UCSD-AML1 (cell line): ENCODE data around the gene ERBB3.

ENCODE experiments used
- DNase-seq: peaks from one replicate; lab custom pipeline; 2025; ENCODE audit not compliant: unreplicated experiment; lab: John Stamatoyannopoulos, UW

ERBB3 gene

DNA sequence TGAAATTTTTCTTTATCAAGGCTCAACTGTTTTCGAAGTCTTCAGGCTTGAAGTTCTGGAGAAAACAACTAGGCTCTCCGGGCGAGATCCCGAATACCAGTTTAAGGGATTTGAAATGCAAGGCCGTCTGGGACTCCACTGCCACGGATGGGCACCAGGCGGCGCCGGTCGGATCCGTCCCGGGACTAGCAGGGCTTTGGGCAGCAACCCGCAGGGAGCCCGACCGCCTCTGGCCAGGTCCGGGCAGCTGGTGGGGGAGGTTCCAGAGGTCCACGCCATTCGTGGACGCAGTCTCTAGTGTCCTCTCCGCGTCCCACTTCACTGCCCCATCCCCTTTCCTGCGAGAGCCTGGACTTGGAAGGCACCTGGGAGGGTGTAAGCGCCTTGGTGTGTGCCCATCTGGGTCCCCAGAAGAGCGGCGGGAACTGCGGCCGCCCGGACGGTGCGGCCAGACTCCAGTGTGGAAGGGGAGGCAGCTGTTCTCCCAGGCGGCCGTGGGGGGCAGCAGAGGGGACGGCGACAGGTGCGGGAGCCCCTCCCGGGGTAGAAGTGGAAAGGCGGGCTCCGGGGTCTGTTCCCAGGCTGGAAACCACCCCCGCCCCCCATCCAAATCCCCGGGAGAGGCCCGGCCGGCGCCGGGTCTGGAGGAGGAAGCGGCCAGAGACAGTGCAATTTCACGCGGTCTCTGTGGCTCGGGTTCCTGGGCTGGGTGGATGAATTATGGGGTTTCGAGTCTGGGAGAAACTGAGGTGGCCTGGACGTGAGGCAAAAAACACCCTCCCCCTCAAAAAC, 838 bp upstream of the ERBB3 start:
- DNase-seq: peak; percentile 81

DNA sequence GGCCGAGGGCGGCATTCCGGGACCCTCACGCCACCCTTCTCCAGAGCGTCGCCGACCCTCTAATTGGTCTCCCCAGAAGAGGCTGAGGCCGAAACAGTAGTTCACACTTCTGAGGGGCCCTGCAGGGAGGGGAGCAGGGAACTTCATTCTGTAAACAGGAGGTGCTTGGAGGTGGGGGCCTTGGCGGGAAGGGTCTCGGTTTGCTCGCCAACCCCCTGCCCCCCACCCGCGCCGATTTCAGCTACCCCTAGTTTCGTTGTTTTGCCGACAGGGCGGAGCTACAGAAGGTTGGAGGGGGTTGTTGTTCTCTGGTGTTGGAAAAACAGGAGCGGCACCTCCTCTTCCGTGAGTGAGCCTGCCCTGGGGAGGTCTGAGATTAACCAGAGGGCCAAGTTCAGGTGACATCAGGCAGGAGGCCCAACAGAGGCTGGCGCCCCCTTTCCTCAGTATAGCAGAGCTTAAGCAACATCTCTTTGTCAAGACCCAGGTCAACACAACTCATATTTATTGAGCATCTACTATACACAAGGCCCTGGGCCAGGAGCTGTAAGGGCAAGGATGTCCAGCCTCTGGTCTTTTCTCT, 682 bp downstream of the ERBB3 start:
- no peak for DNase-seq

DNA sequence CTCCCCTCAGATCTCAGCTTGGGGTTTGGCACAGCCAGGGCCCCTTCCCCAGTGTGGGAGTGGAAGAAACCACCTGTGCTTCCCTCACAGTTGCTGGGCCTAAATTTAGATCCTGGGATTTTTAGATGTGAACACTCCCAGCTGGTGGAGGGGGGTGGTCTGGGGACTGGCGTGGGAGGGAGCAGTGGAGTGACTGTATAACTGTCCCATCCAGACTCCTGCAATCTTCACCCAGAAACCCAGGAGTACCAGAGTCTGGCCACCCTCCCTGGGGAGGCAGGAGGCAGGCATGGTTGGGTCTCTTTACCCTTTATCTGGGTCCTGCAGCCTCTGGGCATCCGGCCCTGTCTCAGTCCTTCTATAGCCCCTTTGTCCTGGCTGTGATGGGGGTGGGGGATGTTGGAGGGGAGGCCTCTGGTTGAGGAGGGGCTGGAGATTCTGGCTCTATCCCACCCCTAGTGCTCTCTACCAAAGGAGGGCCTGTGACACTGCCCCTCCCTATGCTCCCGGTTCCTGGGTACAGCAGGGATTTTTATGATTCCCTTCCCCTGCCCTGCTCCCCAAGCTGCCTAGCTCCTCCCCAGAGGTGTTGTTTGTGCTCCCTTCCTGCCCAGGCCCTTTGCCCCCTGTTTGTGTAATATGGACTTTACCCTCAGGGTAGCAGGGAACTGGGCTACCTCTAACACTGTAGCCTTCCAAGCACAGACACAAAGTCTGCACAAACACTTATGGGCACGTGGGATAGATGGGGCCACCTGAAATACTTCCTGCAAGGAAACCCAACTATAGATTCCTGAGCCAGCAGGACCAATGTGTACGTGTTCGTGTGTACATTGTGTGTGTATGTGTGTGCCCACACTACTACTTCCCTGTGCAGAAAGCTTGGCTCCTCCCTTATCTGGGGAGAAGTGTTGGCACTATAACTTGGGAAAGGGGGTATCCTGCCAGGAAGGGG, 1.7 kb downstream of the ERBB3 start:
- no peak for DNase-seq

DNA sequence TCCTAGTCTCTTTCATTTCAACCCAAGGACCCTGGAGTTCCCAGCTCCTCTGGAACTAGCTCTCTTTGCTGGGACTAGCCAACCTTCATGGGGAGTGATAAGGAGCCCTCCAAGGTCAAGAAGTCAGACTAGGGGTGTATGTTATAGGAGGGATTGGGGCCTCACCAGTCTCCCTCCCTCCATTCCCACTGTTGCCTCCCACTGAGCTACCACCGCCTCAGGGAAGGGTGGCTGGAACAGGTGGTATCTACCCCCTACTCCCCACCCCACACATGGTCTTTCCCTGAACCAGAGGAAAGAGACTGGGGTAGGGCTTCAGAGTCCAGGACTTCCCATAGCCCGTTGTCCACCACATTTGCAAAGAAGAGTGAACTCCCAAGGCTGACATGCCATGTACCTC, 2.4 kb downstream of the ERBB3 start:
- no peak for DNase-seq

DNA sequence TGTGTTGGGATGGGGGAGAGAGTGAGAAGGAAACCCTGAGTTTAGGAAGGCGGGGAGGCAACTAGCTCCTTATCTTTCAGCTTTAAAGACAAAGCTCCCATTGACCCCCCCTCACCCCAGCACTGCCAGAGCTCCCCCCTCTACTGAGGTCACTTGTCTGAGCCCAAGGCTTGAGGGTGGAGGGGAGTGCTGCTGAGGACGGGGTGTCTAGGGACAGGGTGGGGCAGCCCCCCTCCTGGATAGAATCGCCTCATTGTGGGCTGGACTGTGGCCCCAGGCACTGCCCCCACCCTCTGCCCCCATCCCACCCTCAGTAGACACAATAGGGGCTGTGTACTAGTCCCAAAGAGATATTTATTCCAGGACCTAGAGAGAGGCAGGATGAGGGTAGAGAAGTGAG, 3.0 kb downstream of the ERBB3 start:
- no peak for DNase-seq

DNA sequence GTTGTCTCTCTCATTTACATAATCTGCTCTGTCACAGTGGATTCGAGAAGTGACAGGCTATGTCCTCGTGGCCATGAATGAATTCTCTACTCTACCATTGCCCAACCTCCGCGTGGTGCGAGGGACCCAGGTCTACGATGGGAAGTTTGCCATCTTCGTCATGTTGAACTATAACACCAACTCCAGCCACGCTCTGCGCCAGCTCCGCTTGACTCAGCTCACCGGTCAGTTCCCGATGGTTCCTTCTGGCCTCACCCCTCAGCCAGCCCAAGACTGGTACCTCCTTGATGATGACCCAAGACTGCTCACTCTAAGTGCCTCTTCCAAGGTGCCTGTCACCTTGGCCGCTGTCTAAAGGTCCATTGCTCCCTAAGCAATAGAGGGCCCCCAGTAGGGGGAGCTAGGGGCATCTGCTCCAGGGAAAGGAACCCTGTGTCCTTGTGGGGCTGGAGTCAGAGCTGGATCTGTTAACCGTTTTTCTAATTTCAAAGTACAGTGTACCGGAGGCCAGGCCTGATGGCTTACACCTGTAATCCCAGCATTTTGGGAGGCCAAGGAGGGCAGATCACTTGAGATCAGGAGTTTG, 5.1 kb downstream of the ERBB3 start:
- DNase-seq: peak; percentile 46

DNA sequence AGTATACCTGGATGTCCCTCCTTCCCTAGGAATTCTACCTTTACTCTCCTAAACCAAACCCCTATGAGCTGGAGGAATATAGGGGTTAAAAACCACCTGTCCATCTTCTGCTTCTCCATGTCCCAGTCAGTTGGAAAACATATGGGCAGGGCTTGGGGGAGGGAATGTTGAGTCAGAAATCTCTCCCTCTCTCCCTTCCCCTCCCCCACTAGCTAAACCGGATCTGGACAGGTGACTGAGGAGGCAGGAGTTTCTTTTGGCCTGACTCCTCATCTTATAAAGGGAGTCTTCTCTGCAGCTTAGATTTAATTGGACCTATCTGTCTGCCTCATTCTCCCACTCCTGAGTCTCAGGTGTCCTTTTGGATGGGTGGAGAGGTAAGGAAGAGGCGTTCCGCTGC, 6.1 kb downstream of the ERBB3 start:
- no peak for DNase-seq

DNA sequence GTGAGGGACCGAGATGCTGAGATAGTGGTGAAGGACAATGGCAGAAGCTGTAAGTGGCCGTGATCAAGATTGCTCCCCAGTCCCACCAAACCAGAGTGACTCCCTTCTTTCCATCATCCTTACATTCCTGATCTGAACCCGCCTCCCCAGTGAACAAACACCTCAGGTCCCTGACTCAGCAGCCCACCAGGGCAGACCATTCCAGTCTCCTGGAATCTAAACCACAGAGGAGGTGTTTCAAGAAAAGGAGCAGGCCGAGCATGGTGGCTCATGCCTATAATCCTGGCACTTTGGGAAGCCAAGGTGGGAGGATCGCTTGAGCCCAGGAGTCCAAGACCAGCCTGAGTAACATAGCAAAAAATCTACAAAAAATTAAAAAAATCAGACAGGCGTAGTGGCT, 6.6 kb downstream of the ERBB3 start:
- no peak for DNase-seq

DNA sequence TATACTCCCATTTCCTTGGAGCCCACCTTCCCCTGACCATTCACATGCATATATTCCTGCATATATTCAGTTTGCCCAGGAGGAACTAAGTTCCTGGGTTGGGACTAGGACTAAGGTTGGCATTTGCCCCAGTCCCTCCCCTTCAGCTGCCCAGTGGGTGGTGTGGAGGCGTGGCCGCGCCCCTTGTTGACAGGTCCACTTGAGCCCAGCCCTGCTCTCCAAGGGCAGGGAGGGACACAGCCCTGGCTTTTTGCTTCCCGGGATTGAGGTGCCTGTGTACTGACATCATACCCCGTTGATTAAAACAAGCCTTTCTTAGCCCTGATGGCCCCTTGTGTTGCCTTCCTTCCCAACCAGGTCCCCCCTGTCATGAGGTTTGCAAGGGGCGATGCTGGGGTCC, 7.3 kb downstream of the ERBB3 start:
- DNase-seq: no peak

DNA sequence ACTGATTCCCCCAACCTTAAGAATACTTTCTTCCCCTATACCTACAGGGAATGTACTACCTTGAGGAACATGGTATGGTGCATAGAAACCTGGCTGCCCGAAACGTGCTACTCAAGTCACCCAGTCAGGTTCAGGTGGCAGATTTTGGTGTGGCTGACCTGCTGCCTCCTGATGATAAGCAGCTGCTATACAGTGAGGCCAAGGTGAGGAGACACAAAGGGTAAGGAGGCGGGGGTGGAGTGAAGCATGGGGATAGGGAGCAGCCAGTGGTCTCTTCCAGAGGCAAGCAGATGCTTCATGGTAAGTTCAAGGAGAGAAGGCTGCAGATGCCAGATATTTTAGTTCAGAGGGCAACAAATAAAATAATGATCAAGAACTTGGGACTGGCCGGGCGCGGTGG, 17.8 kb downstream of the ERBB3 start:
- DNase-seq: no peak

DNA sequence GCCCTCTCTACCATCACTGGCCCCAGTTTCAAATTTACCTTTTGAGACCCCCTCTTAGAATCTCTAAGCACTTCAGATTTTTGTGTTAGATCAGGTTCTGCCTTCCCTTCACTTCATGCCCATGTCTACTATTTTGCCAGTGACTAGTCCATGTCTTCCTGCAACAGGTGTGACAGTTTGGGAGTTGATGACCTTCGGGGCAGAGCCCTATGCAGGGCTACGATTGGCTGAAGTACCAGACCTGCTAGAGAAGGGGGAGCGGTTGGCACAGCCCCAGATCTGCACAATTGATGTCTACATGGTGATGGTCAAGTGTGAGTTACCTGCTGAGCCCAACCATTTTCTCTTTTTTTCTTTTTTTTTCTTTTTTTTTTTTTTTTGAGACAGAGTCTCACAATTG, 18.6 kb downstream of the ERBB3 start:
- DNase-seq: no peak

DNA sequence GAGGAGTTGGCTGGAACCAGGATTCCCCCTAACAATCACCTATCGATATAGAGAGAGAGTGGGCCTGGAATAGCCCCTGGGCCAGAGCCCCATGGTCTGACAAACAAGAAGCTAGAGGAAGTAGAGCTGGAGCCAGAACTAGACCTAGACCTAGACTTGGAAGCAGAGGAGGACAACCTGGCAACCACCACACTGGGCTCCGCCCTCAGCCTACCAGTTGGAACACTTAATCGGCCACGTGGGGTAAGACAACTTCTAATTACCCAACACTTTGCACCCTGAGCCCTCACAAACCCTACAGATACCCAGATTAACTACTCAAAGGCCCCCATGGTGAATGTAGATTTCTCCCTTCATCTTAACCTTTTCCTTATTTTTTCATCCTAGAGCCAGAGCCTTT, 19.8 kb downstream of the ERBB3 start:
- no peak for DNase-seq

DNA sequence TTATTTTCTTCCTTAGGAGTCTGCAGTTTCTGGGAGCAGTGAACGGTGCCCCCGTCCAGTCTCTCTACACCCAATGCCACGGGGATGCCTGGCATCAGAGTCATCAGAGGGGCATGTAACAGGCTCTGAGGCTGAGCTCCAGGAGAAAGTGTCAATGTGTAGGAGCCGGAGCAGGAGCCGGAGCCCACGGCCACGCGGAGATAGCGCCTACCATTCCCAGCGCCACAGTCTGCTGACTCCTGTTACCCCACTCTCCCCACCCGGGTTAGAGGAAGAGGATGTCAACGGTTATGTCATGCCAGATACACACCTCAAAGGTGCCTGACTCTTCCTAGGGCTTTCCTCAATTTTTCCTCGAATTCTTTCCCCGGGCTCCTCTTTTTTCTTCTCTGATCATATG, 21.1 kb downstream of the ERBB3 start:
- DNase-seq: no peak

DNA sequence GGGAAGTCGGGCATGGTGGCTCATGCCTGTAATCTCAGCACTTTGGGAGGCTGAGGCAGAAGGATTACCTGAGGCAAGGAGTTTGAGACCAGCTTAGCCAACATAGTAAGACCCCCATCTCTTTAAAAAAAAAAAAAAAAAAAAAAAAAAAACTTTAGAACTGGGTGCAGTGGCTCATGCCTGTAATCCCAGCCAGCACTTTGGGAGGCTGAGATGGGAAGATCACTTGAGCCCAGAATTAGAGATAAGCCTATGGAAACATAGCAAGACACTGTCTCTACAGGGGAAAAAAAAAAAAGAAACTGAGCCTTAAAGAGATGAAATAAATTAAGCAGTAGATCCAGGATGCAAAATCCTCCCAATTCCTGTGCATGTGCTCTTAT, 22.7 kb downstream of the ERBB3 start:
- DNase-seq: no peak

DNA sequence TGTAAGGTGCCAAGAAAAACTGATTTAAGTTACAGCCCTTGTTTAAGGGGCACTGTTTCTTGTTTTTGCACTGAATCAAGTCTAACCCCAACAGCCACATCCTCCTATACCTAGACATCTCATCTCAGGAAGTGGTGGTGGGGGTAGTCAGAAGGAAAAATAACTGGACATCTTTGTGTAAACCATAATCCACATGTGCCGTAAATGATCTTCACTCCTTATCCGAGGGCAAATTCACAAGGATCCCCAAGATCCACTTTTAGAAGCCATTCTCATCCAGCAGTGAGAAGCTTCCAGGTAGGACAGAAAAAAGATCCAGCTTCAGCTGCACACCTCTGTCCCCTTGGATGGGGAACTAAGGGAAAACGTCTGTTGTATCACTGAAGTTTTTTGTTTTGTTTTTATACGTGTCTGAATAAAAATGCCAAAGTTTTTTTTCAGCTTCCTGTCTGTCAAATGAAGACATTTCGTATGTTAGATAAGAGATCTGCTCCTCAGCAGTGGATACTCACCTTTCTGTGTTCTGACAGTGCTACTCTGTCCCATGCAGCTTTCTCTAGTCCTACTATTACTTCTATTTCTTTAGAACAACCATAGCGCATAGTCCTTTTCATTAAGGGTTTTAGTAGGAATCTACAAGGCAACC, 23.2 kb downstream of the ERBB3 start:
- DNase-seq: no peak

DNA sequence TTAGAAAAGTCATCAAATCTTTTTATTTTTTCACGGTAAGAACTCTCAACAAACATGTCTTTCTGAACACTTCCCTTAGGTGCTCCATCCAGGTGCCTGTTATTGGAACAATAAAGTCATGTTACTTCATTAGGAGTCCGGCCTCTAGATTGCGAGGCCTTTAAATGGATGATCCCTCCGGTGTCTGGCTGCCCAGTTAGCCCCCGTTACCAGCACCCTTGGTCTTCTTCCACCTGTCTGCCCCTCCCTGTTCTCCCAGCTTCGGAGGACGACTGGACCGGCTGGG, 23.8 kb downstream of the ERBB3 start:
- DNase-seq: no peak

DNA sequence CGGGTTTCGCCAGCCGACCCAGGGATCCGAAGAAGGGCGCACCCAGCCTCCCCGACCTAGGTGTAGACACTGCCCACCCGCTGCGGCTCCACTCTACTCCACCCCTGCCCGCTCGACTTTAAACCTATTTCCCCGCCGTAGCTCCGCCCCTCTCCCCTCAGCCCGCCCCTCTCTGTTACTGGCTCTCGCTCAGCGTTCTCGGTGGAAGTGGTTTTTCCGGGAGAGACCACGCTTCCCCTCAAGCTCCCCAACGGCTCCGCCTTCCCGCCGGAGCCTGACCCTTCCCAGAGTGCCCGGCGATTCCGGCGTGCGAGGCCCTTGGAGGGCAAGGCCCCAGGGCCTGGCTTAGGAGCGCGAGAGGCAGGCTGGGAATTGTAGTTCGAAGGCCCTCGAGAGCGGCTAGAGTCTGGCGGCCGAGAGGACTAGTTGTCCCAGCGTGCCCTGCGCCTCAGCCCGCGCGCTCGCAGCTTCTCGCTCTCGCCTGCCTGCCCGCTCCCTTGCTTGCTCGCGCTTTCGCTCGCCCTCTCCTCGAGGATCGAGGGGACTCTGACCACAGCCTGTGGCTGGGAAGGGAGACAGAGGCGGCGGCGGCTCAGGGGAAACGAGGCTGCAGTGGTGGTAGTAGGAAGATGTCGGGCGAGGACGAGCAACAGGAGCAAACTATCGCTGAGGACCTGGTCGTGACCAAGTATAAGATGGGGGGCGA, 24.3 kb downstream of the ERBB3 start, which contains the start of gene PA2G4:
Gene PA2G4 (plus strand): TSS at position 451 of the 706 bp plus-strand sequence. CDS start 179 bp downstream, at position 630.
- peak; percentile 99 for DNase-seq

DNA sequence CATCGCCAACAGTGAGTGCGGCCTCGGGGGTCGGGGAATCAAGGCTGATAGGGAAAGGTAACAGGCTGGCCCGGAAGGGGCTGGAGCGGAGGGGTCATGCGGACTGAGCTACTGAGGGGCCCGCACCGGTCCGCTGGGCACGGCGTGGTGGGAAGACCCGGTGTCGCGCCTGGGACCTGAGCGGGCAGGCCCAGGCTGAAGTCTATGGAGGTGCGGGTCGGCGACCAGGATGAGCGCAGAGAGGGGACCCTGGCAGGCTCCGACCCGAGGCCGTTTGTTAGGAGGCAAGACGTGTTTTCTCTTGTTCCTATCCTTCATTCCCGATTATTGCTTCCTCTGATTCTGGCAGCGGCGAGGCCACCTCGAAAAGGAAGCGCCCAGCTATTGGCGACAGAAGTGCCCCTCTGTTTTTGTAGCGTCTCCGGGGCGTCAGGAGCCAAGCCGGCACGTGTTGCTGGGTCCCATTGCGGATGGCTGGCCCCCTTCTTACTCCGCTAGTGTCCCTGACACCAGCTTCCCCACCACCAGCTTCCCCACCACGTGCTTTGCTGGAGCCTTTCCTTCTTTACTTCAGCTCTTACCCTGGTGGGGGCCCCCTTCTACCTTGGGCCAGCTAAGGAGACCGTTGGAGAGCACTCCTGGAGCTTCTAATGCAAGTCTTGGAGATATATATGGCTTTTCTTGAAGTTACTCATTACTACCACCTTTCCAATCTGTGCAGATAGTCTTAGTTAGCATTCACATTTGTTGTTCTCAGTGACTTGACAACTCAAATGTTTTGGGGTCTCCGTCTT, 25.0 kb downstream of the ERBB3 start:
- peak; percentile 51 for DNase-seq

DNA sequence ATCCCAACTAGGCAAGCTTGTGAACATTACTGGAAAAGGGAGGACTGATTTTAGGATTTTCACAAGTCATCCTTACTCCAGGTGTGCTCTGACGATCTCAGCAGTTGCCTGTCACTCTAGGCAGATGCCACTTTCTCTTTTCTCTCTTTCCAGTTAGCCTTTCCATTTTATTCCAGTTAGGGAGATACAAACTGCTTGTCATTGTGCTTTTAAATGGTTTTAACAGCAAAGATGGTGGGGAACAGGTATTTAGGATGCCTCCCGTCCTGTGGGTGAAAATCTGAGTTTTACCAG, 25.6 kb downstream of the ERBB3 start:
- DNase-seq: no peak

DNA sequence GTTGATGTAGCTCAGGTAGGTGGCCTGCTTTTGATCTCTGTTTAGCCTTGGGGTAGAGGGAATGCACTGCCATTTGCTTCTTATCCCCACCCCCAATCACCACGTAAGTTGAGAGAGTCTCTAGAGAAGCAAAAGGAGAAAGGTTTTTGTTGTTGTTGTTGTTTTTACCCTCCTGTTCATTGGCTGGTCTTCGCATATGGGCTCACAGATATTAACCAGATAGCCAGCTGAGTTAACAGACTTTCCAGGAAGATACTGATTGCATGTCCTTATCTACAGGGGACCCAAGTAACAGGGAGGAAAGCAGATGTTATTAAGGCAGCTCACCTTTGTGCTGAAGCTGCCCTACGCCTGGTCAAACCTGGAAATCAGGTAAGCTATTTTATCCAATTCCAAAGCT, 27.3 kb downstream of the ERBB3 start:
- no peak for DNase-seq
